ENCODE results near the gene CLEC17A.
"Not testable (repeated sequence)": the region's sequence is repeated elsewhere in the genome, so short reads cannot be mapped to it uniquely, and the experiment has no call there.

CLEC17A gene

DNA sequence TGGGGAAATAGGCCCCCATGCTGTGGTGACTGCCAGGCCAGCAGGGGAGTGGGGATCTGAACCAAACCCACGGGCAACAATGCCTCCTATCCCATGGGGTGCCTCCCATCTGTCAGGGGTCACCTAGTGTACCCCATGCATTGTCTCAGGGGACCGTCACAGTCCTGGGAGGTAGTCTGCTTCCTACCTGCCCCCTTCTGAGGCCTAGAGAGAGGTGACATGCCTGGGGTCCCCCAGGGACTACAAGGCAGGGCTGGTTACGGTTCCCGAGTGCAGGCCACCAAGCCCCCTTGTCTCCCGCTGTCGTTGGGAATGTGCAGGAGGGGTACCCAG is 22.1 kb upstream of the CLEC17A start:
- H3K27ac ChIP-seq: peak overlapping the region; percentile 78 to 92
- H3K4me3 ChIP-seq: no peak overlapping the region
- DNase-seq (ENCODE audit: low spot score): no peak
- TF ChIP-seq, protein P1, sequence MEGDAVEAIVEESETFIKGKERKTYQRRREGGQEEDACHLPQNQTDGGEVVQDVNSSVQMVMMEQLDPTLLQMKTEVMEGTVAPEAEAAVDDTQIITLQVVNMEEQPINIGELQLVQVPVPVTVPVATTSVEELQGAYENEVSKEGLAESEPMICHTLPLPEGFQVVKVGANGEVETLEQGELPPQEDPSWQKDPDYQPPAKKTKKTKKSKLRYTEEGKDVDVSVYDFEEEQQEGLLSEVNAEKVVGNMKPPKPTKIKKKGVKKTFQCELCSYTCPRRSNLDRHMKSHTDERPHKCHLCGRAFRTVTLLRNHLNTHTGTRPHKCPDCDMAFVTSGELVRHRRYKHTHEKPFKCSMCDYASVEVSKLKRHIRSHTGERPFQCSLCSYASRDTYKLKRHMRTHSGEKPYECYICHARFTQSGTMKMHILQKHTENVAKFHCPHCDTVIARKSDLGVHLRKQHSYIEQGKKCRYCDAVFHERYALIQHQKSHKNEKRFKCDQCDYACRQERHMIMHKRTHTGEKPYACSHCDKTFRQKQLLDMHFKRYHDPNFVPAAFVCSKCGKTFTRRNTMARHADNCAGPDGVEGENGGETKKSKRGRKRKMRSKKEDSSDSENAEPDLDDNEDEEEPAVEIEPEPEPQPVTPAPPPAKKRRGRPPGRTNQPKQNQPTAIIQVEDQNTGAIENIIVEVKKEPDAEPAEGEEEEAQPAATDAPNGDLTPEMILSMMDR (IDR thresholded peaks at IDR 0.05): no peak

DNA sequence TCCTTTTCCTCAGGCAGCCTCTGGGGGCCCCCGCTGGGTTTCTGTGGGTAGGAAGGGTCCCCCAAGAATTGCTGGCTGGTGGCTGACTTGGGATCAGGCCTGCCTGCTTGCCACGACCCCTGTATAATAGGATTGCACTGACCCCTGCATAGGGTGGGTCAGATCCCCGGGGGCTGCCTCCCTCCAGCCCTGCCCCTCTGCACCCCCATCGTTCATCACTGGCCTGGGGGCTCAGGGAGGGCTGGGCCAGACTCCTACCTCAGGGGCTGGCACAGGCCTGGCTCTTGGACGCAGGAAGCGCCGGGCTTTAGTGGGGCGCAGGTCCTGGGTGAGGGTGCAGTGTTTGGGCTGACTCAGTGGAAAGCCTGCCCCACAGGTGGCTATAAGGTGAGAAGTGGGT is 21.6 kb upstream of the CLEC17A start:
- Histone ChIP-seq H3K4me3 (no peak overlapping the region), H3K27ac (peak overlapping the region; percentile 78 to 92)
- DNase-seq (ENCODE audit: low spot score): no peak
- TF ChIP-seq, protein P1 (IDR thresholded peaks at IDR 0.05): no peak

DNA sequence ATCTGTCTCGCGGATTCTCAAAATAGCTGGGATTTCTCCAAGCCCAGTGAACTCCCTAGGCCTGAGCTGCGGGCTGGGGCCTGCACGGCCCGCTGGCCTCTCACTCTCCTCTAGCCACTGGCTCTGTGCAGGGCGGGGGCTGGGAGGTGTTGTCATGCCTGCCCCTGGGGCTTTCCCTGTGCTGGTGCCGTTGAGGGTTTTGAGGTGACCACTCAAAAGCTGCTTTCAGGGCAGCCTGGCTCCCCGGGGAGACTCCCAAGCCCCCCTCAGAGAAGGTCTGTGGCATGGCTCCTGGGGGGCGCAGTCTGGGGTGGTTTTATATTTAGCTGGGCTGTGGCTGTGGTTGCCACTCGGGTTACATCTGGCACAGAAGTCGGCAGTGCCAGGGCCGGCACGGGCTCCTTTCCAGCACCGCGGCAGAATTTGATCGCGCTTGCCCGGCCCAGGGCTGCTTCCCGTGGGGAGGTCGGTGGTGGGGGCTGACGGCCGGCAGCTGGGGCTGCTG is 21.0 kb upstream of the CLEC17A start:
- no peak for DNase-seq (ENCODE audit: low spot score)
- Histone ChIP-seq H3K27ac (peak overlapping the region; percentile 78 to 92), H3K4me3 (peak overlapping the region; percentile 46)
- TF ChIP-seq, protein P1 (IDR thresholded peaks at IDR 0.05): no peak

DNA sequence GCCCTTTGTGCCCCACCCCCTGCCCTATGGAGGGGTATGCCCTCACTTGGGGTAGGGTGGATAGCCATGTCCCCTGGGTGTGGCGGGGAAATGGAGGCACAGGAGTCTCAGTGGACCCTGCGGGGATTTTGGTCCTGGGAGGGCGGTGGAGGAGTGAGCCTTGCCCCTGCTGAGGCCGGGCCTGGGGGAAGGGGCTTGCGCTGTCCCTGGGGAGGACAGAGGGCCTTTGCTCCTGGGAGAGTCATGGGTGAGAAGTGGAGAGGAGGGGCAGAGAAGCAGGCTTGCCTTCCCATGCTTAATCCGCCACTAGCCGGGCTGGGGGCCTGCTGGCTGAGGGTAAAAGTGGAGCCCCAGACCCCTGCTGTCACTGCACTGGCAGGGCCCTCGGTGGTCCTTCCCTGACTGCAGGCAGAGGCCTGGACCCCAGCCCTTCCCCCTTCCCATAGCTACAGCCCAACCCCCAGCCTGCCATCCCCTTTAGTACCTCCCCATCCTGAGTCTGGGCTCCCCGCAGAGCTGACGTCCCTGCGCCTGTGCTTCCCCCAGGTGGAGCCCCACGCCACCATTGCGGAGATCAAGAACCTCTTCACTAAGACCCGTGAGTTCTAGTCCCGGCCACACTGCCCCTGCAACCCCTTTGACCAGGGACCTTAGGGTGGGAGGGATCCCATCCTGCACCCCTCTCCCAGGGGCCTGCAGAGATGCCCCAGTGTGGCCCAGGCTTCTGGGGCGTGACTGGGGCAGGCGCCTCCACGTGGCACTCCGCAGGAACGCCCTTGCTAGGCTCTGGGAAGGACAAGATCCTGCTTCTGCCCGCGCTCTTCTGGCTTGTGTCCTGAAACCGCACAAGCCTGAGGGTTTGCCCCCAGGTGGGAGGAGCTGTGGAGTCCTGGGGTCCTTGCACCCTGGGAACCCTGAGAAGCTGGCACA is 20.0 kb upstream of the CLEC17A start:
- Histone ChIP-seq H3K27ac (peak overlapping the region; percentile 78 to 92), H3K4me3 (peak overlapping the region; percentile 46)
- DNase-seq (ENCODE audit: low spot score): no peak
- TF ChIP-seq, protein P1 (IDR thresholded peaks at IDR 0.05): no peak

DNA sequence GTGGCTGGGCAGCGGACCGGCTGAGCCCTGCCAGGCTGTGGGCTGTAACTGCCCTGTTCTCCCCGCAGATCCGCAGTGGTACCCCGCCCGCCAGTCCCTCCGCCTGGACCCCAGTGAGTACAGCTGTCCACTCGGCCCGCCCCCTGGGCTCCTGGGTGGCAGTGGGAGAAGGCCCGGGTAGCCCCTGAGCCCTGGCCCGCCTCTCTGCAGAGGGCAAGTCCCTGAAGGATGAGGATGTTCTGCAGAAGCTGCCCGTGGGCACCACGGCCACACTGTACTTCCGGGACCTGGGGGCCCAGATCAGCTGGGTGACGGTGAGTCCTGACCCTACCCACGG is 19.3 kb upstream of the CLEC17A start:
- Histone ChIP-seq H3K4me3 (no peak overlapping the region), H3K27ac (peak overlapping the region in 1 of 2 donors; percentile 4)
- no peak for DNase-seq (ENCODE audit: low spot score)
- TF ChIP-seq, protein P1 (IDR thresholded peaks at IDR 0.05): no peak

DNA sequence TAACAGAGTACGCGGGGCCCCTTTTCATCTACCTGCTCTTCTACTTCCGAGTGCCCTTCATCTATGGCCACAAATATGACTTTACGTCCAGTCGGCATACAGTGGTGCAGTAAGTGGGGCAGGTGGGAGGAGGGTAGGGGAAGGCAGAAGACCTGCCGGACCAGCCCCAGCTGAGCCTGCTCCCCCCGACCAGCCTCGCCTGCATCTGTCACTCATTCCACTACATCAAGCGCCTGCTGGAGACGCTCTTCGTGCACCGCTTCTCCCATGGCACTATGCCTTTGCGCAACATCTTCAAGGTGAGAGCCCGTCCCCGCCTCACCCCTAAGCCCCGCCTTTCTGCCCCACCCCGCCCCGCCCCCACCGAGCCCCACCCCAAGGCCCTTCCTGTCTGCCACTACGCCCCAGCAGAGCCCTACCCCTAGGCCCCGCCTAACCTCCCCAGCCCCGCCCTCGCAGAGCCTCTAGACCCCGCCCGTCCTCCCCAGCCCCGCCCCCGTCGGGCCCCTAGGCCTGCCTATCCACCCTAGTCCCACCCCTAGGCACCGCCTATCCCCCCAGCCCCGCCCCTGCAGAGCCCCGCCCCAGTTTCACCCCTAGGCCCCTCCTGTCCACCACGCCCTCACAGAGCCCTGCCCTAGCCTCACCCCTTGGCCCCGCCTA is 18.8 kb upstream of the CLEC17A start:
- Histone ChIP-seq H3K27ac (no peak overlapping the region), H3K4me3 (no peak overlapping the region)
- DNase-seq (ENCODE audit: low spot score): no peak
- TF ChIP-seq, protein P1 (IDR thresholded peaks at IDR 0.05): no peak

DNA sequence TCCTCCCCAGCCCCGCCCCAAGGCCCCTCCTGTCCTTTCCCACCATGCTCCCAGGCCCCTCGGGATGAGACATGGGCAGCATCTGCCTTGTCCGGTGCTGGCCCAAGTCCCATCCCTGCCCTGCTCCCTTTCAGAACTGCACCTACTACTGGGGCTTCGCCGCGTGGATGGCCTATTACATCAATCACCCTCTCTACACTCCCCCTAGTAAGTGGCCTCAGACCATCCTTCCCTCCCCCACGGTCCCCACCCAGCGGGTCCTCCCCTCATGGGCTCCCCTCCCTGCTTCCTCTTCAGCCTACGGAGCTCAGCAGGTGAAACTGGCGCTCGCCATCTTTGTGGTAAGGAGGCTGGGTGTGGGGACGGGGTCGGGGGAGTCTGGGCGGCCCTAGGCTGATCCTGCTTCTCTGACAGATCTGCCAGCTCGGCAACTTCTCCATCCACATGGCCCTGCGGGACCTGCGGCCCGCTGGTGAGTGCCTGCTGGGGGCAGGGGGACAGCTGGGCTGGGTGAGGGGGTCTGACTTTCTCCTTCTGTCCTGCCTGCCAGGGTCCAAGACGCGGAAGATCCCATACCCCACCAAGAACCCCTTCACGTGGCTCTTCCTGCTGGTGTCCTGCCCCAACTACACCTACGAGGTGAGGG is 18.1 kb upstream of the CLEC17A start:
- DNase-seq (ENCODE audit: low spot score); H3K4me3 ChIP-seq; H3K27ac ChIP-seq: not testable (repeated sequence)
